Gastrocnemius medialis (tissue), 4 donors: Measurements from ENCODE around the gene CADPS. TPM values are rescaled to one million over a fixed set of nuclear protein-coding genes. Genes with fewer than 3 reads are reported as not detected.

Experiments used
- ATAC-seq, 2 donors: fragments of 150-250 bp; one replicate each; pipeline ENCODE4 v1.9.1; 2016
- DNase-seq, 2 donors: peaks; one replicate each; pipeline ENCODE4 v3.0.0-alpha.2; 2019
- H3K27ac ChIP-seq, 4 donors: fragments of 200-600 bp; sonication (generic); 1 replicate in 1 of 4; 2 replicates in 3 of 4; pipeline ENCODE4 v1.5.1; 2016 to 2018; ENCODE audit warnings: mild to moderate bottlenecking in 2 of 4, moderate library complexity in 1 of 4
- H3K27me3 ChIP-seq, 3 donors: fragments of 200-600 bp; sonication (generic) in 2 of 3; 1 replicate in 1 of 3; 2 replicates in 2 of 3; pipeline versions ENCODE4 v1.5.1 to v1.6.0; 2016 to 2019; ENCODE audit warnings: mild to moderate bottlenecking in 1 of 3, moderate library complexity in 1 of 3
- H3K36me3 ChIP-seq, 2 donors: fragments of 200-600 bp; sonication (generic) in 1 of 2; one replicate each; pipeline ENCODE4 v1.5.1; 2017 to 2018
- H3K4me1 ChIP-seq, 2 donors: fragments of 200-600 bp; sonication (generic) in 1 of 2; one replicate each; pipeline ENCODE4 v1.5.1; 2016 to 2017; ENCODE audit warnings: mild to moderate bottlenecking in 2 of 2
- H3K4me3 ChIP-seq, 4 donors: fragments of 200-600 bp; sonication (generic) in 3 of 4; 1 replicate in 1 of 4; 2 replicates in 3 of 4; pipeline ENCODE4 v1.5.1; 2016 to 2019; ENCODE audit warnings: mild to moderate bottlenecking in 2 of 4
- H3K9me3 ChIP-seq, 3 donors: fragments of 200-600 bp; sonication (generic) in 2 of 3; 1 replicate in 1 of 3; 2 replicates in 2 of 3; pipeline ENCODE4 v1.5.1; 2016 to 2019
- CTCF ChIP-seq, 5 experiments: fragments of 450-650 bp in 3 of 5; fragments of 200-600 bp in 2 of 5; sonication (generic) in 2 of 5; IDR thresholded peaks in 4 of 5; conservative IDR thresholded peaks in 1 of 5; 1 replicate in 4 of 5; 2 replicates in 1 of 5; pipeline ENCODE4 v1.5.1; 2016 to 2019; ENCODE audit warnings: antibody characterized with exemption in 5 of 5, mild to moderate bottlenecking in 3 of 5, moderate library complexity in 3 of 5
- POLR2A ChIP-seq, 2 donors: fragments of 450-650 bp; IDR thresholded peaks; one replicate each; pipeline ENCODE4 v1.6.1; 2017; ENCODE audit warnings: antibody characterized with exemption in 2 of 2, mild to moderate bottlenecking in 2 of 2, moderate library complexity in 2 of 2
- in situ Hi-C, 4 donors: fragments of 200-750 bp; cut with MboI; loops; one replicate each; pipeline versions ENCODE4 v1.15.0 to v1.8.0; 2017; ENCODE audit warnings: low sequenced_read_pairs in 4 of 4
- intact Hi-C: fragments of 100-400 bp; cut with DNase I; formaldehyde crosslinking; loops from one replicate; pipeline ENCODE4 v1.15.1; 2023; ENCODE audit warnings: low total_unique reads
- total RNA-seq, 4 donors: library from RNA; depleted of rRNA; stranded (reverse); fragments of >200 nt; gene quantifications; one replicate each; pipeline versions ENCODE4 v1.1.0 to v1.2.3, GENCODE V29; 2016

Gene CADPS
- total RNA-seq, 4 donors from 2014 or later: 2.1 TPM; not detected in 3

GRCh38 chr3:62376454-62376720 is 498.8 kb downstream of the CADPS start:
- peaks cover 90 to 96% (median 94%) of the 10 kb centered on the region in 3 donors for H3K27me3 ChIP-seq
- DNase-seq (no peak), ATAC-seq (no peak)
- in situ Hi-C loops: no loop called here
- H3K36me3 ChIP-seq: no peaks in the 10 kb centered on the region
- no peak overlapping the region for H3K4me3 ChIP-seq
- no peak overlapping the region for H3K27ac ChIP-seq
- no peaks in the 10 kb centered on the region for H3K9me3 ChIP-seq
- H3K4me1 ChIP-seq: peaks cover 16 to 31% of the 10 kb centered on the region in 2 donors
- TF ChIP-seq POLR2A (IDR thresholded peaks at IDR 0.05) (no peak), CTCF (IDR thresholded peaks at IDR 0.05 in 4 of 5, conservative IDR thresholded peaks at IDR 0.05 in 1 of 5) (no peak)
- intact Hi-C loops: no loop called here

- Histone ChIP-seq H3K4me3 (no peak overlapping the region), H3K4me1 (peaks cover 16 to 36% of the 10 kb centered on the region in 2 donors), H3K27ac (no peak overlapping the region), H3K27me3 (peaks cover 91 to 98% (median 94%) of the 10 kb centered on the region in 3 donors), H3K36me3 (no peaks in the 10 kb centered on the region), H3K9me3 (no peaks in the 10 kb centered on the region)
- DNase-seq (no peak), ATAC-seq (no peak)
- in situ Hi-C loops (no loop called here), intact Hi-C loops (no loop called here)
- TF ChIP-seq CTCF (IDR thresholded peaks at IDR 0.05 in 4 of 5, conservative IDR thresholded peaks at IDR 0.05 in 1 of 5) (no peak), POLR2A (IDR thresholded peaks at IDR 0.05) (no peak)
Measured at GRCh38 chr3:62375655-62376453, 499.4 kb downstream of the CADPS start.

- H3K36me3 ChIP-seq: no peaks in the 10 kb centered on the region
- peaks cover 17 to 36% of the 10 kb centered on the region in 2 donors for H3K4me1 ChIP-seq
- no peaks in the 10 kb centered on the region for H3K9me3 ChIP-seq
- no peak for TF ChIP-seq POLR2A (IDR thresholded peaks at IDR 0.05)
- no peak for TF ChIP-seq CTCF (IDR thresholded peaks at IDR 0.05 in 4 of 5, conservative IDR thresholded peaks at IDR 0.05 in 1 of 5)
- intact Hi-C loops (no loop called here), in situ Hi-C loops (no loop called here)
- ATAC-seq (no peak), DNase-seq (no peak)
- H3K4me3 ChIP-seq: peak overlapping the region; percentile 35 to 61 (median 44)
- H3K27ac ChIP-seq: no peak overlapping the region
- H3K27me3 ChIP-seq: peaks cover 92 to 99% (median 98%) of the 10 kb centered on the region in 3 donors
Measured at GRCh38 chr3:62374341-62375218, 500.6 kb downstream of the CADPS start.

- DNase-seq: no peak
- Histone ChIP-seq H3K9me3 (no peaks in the 10 kb centered on the region), H3K27ac (no peak overlapping the region), H3K27me3 (peaks cover 92 to 99% (median 98%) of the 10 kb centered on the region in 3 donors), H3K36me3 (no peaks in the 10 kb centered on the region), H3K4me1 (peaks cover 25 to 36% of the 10 kb centered on the region in 2 donors), H3K4me3 (peak overlapping the region; percentile 35 to 61 (median 44))
- ATAC-seq: no peak
- TF ChIP-seq CTCF (IDR thresholded peaks at IDR 0.05 in 4 of 5, conservative IDR thresholded peaks at IDR 0.05 in 1 of 5): no peak
- in situ Hi-C loops (no loop called here), intact Hi-C loops (no loop called here)
Measured at GRCh38 chr3:62373714-62374333, 501.4 kb downstream of the CADPS start.
